Breast epithelium (tissue), 4 donors: ENCODE data around the gene COL18A1. TPM values are rescaled to one million over a fixed set of nuclear protein-coding genes. Genes with fewer than 3 reads are reported as not detected.
A peak's percentile ranks its signal among the peaks of the same experiment; 100 is the strongest.

Experiments used
- DNase-seq, 2 donors: peaks; one replicate each; pipeline ENCODE4 v3.0.0-alpha.2; 2019; ENCODE audit warnings: low spot score in 2 of 2
- H3K27ac ChIP-seq, 2 donors: fragments of 200-600 bp; sonication (generic) in 1 of 2; one replicate each; pipeline ENCODE4 v1.5.1; 2016 to 2019; ENCODE audit warnings: mild to moderate bottlenecking in 1 of 2
- H3K27me3 ChIP-seq, 2 donors: fragments of 200-600 bp; sonication (generic) in 1 of 2; one replicate each; pipeline versions ENCODE4 v1.5.1 to v1.6.0; 2017 to 2019; ENCODE audit warnings: control low read depth in 1 of 2, mild to moderate bottlenecking in 1 of 2
- H3K36me3 ChIP-seq: fragments of 200-600 bp; one replicate; pipeline ENCODE4 v1.5.1; 2019
- H3K4me1 ChIP-seq, 2 donors: fragments of 200-600 bp; sonication (generic); one replicate each; pipeline ENCODE4 v1.5.1; 2016 to 2019; ENCODE audit warnings: control low read depth in 1 of 2
- H3K4me3 ChIP-seq, 3 donors: fragments of 200-600 bp; sonication (generic); 1 replicate in 2 of 3; 2 replicates in 1 of 3; pipeline ENCODE4 v1.5.1; 2016 to 2019; ENCODE audit warnings: mild to moderate bottlenecking in 3 of 3, moderate library complexity in 2 of 3
- H3K9me3 ChIP-seq, 2 donors: fragments of 200-600 bp; sonication (generic) in 1 of 2; one replicate each; pipeline ENCODE4 v1.5.1; 2016 to 2019; ENCODE audit warnings: control low read depth in 1 of 2
- CTCF ChIP-seq, 3 donors: fragments of 450-650 bp; IDR thresholded peaks; one replicate each; pipeline ENCODE4 v1.5.1; 2016 to 2017; ENCODE audit warnings: antibody characterized with exemption in 3 of 3, mild to moderate bottlenecking in 3 of 3, moderate library complexity in 3 of 3
- POLR2A ChIP-seq: fragments of 450-650 bp; IDR thresholded peaks from one replicate; pipeline ENCODE4 v1.6.1; 2016; ENCODE audit warnings: antibody characterized with exemption, mild to moderate bottlenecking, moderate library complexity
- POLR2AphosphoS5 ChIP-seq, 3 donors: sonication (generic); formaldehyde crosslinking; IDR thresholded peaks; one replicate each; pipeline ENCODE4 v1.6.1; 2017; ENCODE audit warnings: antibody characterized with exemption in 3 of 3
- intact Hi-C: fragments of 100-400 bp; cut with DNase I; formaldehyde crosslinking; loops from one replicate; pipeline ENCODE4 v1.15.1; 2023; ENCODE audit warnings: low total_unique reads
- total RNA-seq, 3 donors: library from RNA; depleted of rRNA; stranded (reverse); fragments of >200 nt; gene quantifications; one replicate each; pipeline ENCODE4 v1.1.0, GENCODE V29; 2016

COL18A1 gene
- total RNA-seq, 3 donors from 2014 or later, result 48.3 to 62.9 (median 55.8) TPM

- H3K27me3 ChIP-seq, result no peaks in the 10 kb centered on the region
- H3K27ac ChIP-seq, result peak overlapping the region; percentile 21 to 87
- no peak overlapping the region for H3K4me3 ChIP-seq
- H3K9me3 ChIP-seq, result no peaks in the 10 kb centered on the region
- no peaks in the 10 kb centered on the region for H3K36me3 ChIP-seq
- no peak for TF ChIP-seq POLR2AphosphoS5 (IDR thresholded peaks at IDR 0.05)
- no peak for TF ChIP-seq CTCF (IDR thresholded peaks at IDR 0.05)
- no peak for TF ChIP-seq POLR2A
- DNase-seq, result no peak
- H3K4me1 ChIP-seq, result peaks cover 25 to 33% of the 10 kb centered on the region in 2 donors
- intact Hi-C loops, result no loop called here
These were observed 3.9 kb downstream of the COL18A1 start for GRCh38 chr21:45408801-45409261.

GRCh38 chr21:45409466-45410150, 4.6 kb downstream of the COL18A1 start:
- peak overlapping the region in 1 of 3 donors; percentile 46 for H3K4me3 ChIP-seq
- peaks cover 25 to 33% of the 10 kb centered on the region in 2 donors for H3K4me1 ChIP-seq
- DNase-seq, result no peak
- H3K36me3 ChIP-seq, result no peaks in the 10 kb centered on the region
- H3K9me3 ChIP-seq, result no peaks in the 10 kb centered on the region
- H3K27ac ChIP-seq, result peak overlapping the region; percentile 21 to 87
- intact Hi-C loops, result loop anchor here (10.0 kb wide), 1 partner anchor 85 kb away; no protein-coding TSS in a partner anchor
- no peaks in the 10 kb centered on the region for H3K27me3 ChIP-seq
- TF ChIP-seq CTCF (IDR thresholded peaks at IDR 0.05) (no peak), POLR2AphosphoS5 (IDR thresholded peaks at IDR 0.05) (no peak), POLR2A (no peak)

- Histone ChIP-seq H3K27ac (peak overlapping the region; percentile 21 to 87), H3K4me1 (peaks cover 25 to 33% of the 10 kb centered on the region in 2 donors), H3K27me3 (no peaks in the 10 kb centered on the region), H3K9me3 (no peaks in the 10 kb centered on the region), H3K36me3 (no peaks in the 10 kb centered on the region), H3K4me3 (peak overlapping the region in 1 of 3 donors; percentile 46)
- intact Hi-C loops, result loop anchor here (10.0 kb wide), 1 partner anchor 86 kb away; no protein-coding TSS in a partner anchor
- DNase-seq, result no peak
- no peak for TF ChIP-seq POLR2A
- TF ChIP-seq POLR2AphosphoS5 (IDR thresholded peaks at IDR 0.05), result no peak
- no peak for TF ChIP-seq CTCF (IDR thresholded peaks at IDR 0.05)
These were observed 5.3 kb downstream of the COL18A1 start for GRCh38 chr21:45410151-45410864.

- Histone ChIP-seq H3K36me3 (no peaks in the 10 kb centered on the region), H3K9me3 (no peaks in the 10 kb centered on the region), H3K4me3 (peak overlapping the region in 1 of 3 donors; percentile 46), H3K27me3 (no peaks in the 10 kb centered on the region), H3K4me1 (peaks cover 20 to 33% of the 10 kb centered on the region in 2 donors), H3K27ac (peak overlapping the region; percentile 21 to 87)
- TF ChIP-seq POLR2AphosphoS5 (IDR thresholded peaks at IDR 0.05) (no peak), POLR2A (no peak), CTCF (IDR thresholded peaks at IDR 0.05) (no peak)
- intact Hi-C loops, result loop anchor here (10.0 kb wide), 1 partner anchor 86 kb away; no protein-coding TSS in a partner anchor
- DNase-seq, result no peak
These were observed 6.2 kb downstream of the COL18A1 start for GRCh38 chr21:45410865-45411809.
